D721Med (cell line): ENCODE measurements around the gene PRR36.

Experiments
- DNase-seq: peaks from one replicate; pipeline ENCODE4 v3.0.0; 2011; ENCODE audit warnings: low spot score; ENCODE audit not compliant: insufficient read length
- FAIRE-seq: peaks from 2 replicates; lab custom pipeline; 2011; peaks lifted over from hg19 to GRCh38; lab: Jason Lieb, UNC
- TF ChIP-seq, protein P1 (sequence below): IDR thresholded peaks from 2 replicates; pipeline ENCODE4 v1.5.1; 2012; ENCODE audit warnings: mild to moderate bottlenecking, control low read depth; ENCODE audit not compliant: insufficient read depth; ENCODE audit errors: missing control alignments

Gene PRR36

DNA sequence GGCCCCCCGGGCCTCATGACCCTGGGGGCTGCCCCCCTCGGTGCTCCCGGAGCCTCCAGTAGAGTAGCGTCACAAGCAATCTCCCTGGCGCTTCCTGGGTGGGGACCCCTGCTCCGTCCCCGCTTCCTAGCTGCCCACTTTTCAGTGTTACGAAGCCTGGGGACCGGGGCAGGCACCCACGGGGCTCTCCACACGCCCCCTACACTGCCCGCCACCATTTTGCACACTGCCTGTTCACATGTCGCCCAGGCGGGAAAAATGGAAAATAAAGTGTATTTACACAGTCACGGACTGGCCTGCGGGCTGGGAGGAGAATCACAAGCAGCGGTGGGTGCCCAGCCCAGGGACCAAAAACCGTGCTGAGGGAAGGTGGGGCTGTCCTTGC lies 9.5 kb downstream of the PRR36 start:
- TF ChIP-seq, protein P1, sequence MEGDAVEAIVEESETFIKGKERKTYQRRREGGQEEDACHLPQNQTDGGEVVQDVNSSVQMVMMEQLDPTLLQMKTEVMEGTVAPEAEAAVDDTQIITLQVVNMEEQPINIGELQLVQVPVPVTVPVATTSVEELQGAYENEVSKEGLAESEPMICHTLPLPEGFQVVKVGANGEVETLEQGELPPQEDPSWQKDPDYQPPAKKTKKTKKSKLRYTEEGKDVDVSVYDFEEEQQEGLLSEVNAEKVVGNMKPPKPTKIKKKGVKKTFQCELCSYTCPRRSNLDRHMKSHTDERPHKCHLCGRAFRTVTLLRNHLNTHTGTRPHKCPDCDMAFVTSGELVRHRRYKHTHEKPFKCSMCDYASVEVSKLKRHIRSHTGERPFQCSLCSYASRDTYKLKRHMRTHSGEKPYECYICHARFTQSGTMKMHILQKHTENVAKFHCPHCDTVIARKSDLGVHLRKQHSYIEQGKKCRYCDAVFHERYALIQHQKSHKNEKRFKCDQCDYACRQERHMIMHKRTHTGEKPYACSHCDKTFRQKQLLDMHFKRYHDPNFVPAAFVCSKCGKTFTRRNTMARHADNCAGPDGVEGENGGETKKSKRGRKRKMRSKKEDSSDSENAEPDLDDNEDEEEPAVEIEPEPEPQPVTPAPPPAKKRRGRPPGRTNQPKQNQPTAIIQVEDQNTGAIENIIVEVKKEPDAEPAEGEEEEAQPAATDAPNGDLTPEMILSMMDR = no peak
- DNase-seq = no peak
- no peak for FAIRE-seq

DNA sequence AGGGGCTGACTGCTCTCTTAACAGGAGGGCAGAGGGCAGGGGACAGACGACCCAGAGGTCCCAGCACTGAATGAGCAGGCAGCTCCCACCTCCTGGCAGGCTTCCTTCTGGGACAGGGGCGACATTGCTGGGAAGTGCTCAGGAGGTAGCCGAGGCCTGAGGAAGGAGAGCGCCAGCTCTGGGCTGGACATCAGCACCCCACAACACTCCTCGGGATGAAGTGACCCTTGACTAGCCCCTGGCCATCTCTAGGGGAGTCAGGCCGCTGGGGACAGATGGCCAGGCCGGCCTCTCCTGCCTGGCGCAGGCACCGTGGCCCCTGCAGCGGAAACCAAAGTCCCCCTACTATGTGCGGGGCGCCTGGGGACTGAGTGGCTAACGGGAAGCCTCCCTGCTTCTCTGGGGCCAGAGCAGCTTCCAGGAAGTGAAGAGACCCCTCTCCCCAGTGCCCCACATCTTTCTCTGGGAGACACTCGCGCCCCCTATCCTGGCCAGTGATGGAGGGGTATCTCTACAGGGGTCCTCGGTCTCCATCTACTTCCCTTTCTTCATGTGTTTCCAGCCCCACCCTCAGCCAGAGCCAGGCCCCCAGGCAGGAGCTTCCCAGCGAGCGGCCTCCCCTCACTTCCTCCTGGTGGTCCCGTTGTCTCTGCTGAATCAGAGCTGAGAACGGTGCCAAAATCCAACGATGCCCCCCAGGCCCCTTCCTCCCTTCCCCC lies 10.1 kb downstream of the PRR36 start:
- TF ChIP-seq, protein P1 = no peak
- no peak for DNase-seq
- FAIRE-seq = no peak

DNA sequence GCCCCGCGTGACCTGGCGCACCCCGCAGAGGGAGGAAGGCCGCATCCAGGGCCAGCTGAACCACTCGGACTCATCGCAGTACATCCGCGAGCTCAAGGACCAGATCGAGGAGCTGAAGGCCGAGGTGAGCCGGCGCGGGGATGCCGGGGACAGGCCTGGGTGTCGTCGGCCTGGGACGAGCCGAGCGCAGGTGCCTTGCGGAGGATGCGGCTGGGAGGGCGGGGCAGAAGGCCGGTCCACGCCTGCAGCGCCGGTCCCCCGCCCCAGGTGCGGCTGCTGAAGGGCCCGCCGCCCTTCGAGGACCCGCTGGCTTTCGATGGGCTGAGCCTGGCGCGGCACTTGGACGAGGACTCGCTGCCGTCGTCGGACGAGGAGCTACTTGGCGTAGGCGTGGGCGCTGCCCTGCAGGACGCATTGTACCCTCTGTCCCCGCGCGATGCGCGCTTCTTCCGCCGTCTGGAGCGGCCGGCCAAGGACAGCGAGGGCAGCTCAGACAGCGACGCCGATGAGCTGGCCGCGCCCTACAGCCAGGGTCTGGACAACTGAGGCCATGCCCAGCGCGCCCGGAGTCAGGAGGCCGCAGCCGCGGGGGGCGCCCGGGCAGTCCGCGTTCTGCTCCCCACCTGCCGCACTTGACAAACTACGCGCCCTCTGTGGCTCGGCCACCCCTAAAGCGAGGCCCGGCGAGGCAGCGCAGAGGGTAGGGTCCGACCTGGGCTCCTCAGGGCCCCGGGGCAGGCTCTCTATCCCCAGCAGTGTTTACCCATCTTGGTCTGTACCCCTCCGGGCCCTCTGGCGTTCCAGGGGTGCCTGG lies 10.8 kb downstream of the PRR36 start:
- DNase-seq = no peak
- TF ChIP-seq, protein P1 = no peak
- FAIRE-seq = no peak

DNA sequence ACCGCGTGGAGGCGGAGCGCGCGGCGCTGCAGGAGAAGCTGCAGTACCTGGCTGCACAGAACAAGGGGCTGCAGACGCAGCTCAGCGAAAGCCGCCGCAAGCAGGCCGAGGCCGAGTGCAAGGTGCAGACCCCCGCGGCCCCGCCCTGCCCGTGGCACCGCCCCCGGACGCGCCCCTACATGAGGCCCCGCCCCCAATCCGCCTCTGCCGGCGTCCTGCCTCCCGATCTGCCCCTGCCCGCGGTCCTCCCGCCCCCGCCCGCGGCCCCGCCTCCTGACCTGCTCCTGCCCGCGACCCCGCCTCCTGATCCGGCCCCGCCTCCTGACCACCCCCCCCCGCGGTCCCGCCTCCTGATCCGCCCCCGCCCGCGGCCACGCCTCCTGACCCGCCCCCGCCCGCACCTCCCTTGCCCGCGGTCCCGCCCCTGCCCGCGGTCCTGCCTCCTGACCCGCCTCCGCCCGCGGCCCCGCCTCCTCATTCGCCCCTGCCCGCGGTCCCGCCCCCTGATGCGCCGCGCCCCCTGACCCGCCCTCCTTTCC lies 11.7 kb downstream of the PRR36 start:
- FAIRE-seq (no peak), DNase-seq (peak; percentile 39)
- TF ChIP-seq, protein P1 = no peak

DNA sequence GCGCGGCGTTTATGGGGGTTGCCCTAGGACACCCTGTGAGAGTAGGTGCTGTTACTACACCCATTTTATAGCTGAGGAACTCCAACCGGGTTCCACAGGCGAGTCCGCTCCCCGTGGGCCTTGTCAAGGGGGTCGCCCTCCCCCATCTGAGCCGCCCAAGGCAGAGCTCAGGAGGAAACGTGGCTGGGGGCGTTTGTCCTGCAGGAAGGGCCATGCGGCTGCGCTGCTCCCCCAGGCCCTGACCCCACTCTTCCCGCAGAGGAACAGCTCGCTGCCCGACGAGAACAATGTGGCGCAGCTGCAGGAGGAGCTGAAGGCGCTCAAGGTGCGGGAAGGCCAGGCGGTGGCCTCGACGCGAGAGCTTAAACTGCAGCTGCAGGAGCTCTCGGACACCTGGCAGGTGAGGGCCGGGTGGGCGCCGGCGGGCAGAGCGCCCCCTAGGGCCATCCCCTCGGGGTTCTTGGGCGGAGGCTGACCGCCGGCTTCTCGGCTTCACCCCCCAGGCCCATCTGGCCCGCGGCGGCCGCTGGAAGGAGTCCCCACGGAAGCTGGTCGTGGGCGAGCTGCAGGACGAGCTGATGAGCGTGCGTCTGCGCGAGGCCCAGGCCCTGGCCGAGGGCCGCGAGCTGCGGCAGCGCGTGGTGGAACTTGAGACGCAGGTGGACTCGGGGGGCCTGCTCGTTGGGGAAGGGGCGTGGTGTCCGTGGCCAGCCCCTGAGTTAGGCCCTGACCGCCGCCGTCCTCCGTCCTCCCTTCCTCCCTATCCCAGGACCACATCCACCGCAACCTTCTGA lies 12.4 kb downstream of the PRR36 start:
- no peak for DNase-seq
- TF ChIP-seq, protein P1 = no peak

DNA sequence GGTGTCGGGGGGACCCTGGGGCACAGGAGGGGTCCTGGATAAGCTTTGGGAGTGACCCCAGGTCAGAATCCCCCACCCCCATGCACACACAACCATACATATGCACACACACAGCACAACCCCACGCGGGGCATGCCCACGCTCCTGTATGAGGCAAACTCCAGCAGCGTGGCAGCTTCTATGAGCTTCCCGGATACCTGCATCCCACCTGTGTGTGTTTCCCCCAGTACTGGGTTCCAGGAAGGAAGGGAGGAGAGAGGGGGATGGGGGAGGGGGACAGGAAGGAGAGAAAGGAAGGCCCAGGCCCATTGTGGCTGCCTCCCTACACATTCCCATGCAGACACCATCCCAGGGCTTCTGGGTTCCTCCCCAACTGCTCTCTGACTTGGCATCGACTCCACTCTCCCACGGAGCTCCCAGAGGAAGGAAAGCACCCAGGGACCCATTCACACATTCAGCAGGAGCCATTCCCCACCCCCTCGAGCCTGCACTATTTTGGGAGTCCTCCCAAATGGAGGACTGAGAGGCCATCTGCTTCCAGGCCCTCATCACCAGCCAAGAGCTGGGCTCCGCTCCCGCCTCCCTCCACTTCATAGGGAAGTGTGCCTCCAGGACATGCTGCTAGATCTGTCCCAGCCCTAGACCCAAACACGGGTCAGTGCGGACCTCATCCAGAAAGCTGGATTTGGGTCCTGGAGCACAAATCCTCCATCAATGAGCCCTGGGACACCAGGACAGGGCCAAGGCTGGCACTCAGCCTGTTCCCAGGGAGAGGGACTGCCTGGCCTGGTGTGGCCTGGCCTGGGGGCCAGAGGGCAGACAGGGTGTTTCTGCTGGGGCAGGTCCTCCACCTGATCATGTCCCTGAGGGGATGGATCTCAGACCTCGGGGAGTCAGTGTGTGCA lies 13.2 kb downstream of the PRR36 start:
- DNase-seq = peak; percentile 31
- TF ChIP-seq, protein P1 = no peak
- no peak for FAIRE-seq

More for the DNA sequence above, 12.4 kb downstream of the PRR36 start:
- no peak for FAIRE-seq
